Colonic mucosa (tissue), 4 donors: ENCODE measurements around the gene SNX5. TPM values are rescaled to one million over a fixed set of nuclear protein-coding genes. Genes with fewer than 3 reads are reported as not detected.

Experiments
- DNase-seq: peaks from one replicate; pipeline ENCODE4 v3.0.0-alpha.2; 2020
- H3K27ac ChIP-seq: fragments of 200-600 bp; one replicate; pipeline ENCODE4 v1.8.0; 2021
- H3K27me3 ChIP-seq: fragments of 200-600 bp; one replicate; pipeline ENCODE4 v1.8.0; 2021
- H3K36me3 ChIP-seq: fragments of 200-600 bp; one replicate; pipeline ENCODE4 v1.8.0; 2021
- H3K4me1 ChIP-seq: fragments of 200-600 bp; one replicate; pipeline ENCODE4 v1.8.0; 2021; ENCODE audit warnings: mild to moderate bottlenecking
- H3K4me3 ChIP-seq: fragments of 200-600 bp; one replicate; pipeline ENCODE4 v1.8.0; 2021
- H3K9ac ChIP-seq, 2 donors: one replicate each; pipeline ENCODE4 v1.7.0; 2013; ENCODE audit warnings: control low read depth in 2 of 2, low read depth in 2 of 2, low read length in 2 of 2
- H3K9me3 ChIP-seq: fragments of 200-600 bp; one replicate; pipeline ENCODE4 v1.8.0; 2021
- intact Hi-C: fragments of 100-400 bp; cut with DNase I; formaldehyde crosslinking; loops from one replicate; pipeline ENCODE4 v1.14.1; 2022
- total RNA-seq, 2 donors: library from RNA; stranded (reverse); fragmentation: NEBNext Ultra II Directional in 1 of 2; extraction: Animal tissue kit (Norgen Biotek cat#: 25700) in 1 of 2; gene quantifications; one replicate each; pipeline ENCODE4 v1.2.1, GENCODE V29; 2021
- TF ChIP-seq, protein P1 (sequence below): fragments of 200-600 bp; IDR thresholded peaks from one replicate; pipeline ENCODE4 v1.8.0; 2022; ENCODE audit warnings: antibody characterized with exemption, mild to moderate bottlenecking
- donor health status: healthy.
- donor health status: DM: no; HTN: no; CAD: no.
- donor health status: DM: no; HTN: no; CAD: no.

Gene SNX5
- total RNA-seq, 2 donors from 2014 or later: 116 to 119 TPM

GRCh38 chr20:17957505-17958363, 10.9 kb downstream of the SNX5 start:
- no peaks in the 10 kb centered on the region for H3K36me3 ChIP-seq
- no peaks in the 10 kb centered on the region for H3K27me3 ChIP-seq
- H3K9ac ChIP-seq: no peak overlapping the region
- H3K27ac ChIP-seq: peak overlapping the region; percentile 70
- no peak for DNase-seq
- TF ChIP-seq, protein P1, sequence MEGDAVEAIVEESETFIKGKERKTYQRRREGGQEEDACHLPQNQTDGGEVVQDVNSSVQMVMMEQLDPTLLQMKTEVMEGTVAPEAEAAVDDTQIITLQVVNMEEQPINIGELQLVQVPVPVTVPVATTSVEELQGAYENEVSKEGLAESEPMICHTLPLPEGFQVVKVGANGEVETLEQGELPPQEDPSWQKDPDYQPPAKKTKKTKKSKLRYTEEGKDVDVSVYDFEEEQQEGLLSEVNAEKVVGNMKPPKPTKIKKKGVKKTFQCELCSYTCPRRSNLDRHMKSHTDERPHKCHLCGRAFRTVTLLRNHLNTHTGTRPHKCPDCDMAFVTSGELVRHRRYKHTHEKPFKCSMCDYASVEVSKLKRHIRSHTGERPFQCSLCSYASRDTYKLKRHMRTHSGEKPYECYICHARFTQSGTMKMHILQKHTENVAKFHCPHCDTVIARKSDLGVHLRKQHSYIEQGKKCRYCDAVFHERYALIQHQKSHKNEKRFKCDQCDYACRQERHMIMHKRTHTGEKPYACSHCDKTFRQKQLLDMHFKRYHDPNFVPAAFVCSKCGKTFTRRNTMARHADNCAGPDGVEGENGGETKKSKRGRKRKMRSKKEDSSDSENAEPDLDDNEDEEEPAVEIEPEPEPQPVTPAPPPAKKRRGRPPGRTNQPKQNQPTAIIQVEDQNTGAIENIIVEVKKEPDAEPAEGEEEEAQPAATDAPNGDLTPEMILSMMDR: no peak
- intact Hi-C loops: no loop called here
- H3K4me3 ChIP-seq: no peak overlapping the region
- H3K9me3 ChIP-seq: no peaks in the 10 kb centered on the region
- peaks cover 17% of the 10 kb centered on the region for H3K4me1 ChIP-seq

GRCh38 chr20:17956099-17956685, 12.4 kb downstream of the SNX5 start:
- Histone ChIP-seq H3K4me3 (no peak overlapping the region), H3K27ac (no peak overlapping the region)

GRCh38 chr20:17955302-17955701, 13.3 kb downstream of the SNX5 start:
- TF ChIP-seq, protein P1: no peak
- no peaks in the 10 kb centered on the region for H3K27me3 ChIP-seq
- DNase-seq: no peak
- H3K27ac ChIP-seq: no peak overlapping the region
- intact Hi-C loops: no loop called here
- H3K9me3 ChIP-seq: no peaks in the 10 kb centered on the region
- H3K9ac ChIP-seq: no peak overlapping the region
- H3K36me3 ChIP-seq: peaks cover 14% of the 10 kb centered on the region
- peaks cover 12% of the 10 kb centered on the region for H3K4me1 ChIP-seq
- no peak overlapping the region for H3K4me3 ChIP-seq

More at GRCh38 chr20:17956099-17956685, 12.4 kb downstream of the SNX5 start:
- intact Hi-C loops: no loop called here
- TF ChIP-seq, protein P1: no peak
- no peak overlapping the region for H3K9ac ChIP-seq
- peaks cover 5% of the 10 kb centered on the region for H3K36me3 ChIP-seq
- DNase-seq: no peak
- peaks cover 16% of the 10 kb centered on the region for H3K4me1 ChIP-seq
- H3K9me3 ChIP-seq: no peaks in the 10 kb centered on the region
- no peaks in the 10 kb centered on the region for H3K27me3 ChIP-seq

DNA sequence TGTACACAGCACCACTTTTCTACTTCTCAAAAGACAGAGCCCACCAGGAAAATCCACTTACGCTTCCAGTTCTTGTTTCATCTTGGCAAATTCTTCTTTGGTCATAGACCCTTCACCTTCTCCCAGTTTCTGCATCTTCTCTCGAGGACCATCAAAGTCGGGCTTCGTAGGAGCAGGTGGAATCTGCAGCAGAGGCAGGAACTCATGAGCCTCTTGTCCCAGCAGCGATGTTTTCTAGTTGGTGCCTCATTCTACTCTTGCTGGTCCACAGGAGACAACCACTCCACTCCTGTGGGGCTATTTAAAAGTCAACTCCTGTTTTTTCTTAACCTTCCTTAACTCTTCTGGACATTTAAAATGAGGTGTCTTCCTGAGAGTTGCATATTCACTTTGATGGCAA, 14.7 kb downstream of the SNX5 start:
- H3K27ac ChIP-seq: no peak overlapping the region
- intact Hi-C loops: no loop called here
- no peak for DNase-seq
- no peaks in the 10 kb centered on the region for H3K27me3 ChIP-seq
- H3K36me3 ChIP-seq: peaks cover 14% of the 10 kb centered on the region
- peaks cover 3% of the 10 kb centered on the region for H3K4me1 ChIP-seq
- TF ChIP-seq, protein P1: no peak
- no peak overlapping the region for H3K9ac ChIP-seq
- H3K9me3 ChIP-seq: no peaks in the 10 kb centered on the region
- no peak overlapping the region for H3K4me3 ChIP-seq

DNA sequence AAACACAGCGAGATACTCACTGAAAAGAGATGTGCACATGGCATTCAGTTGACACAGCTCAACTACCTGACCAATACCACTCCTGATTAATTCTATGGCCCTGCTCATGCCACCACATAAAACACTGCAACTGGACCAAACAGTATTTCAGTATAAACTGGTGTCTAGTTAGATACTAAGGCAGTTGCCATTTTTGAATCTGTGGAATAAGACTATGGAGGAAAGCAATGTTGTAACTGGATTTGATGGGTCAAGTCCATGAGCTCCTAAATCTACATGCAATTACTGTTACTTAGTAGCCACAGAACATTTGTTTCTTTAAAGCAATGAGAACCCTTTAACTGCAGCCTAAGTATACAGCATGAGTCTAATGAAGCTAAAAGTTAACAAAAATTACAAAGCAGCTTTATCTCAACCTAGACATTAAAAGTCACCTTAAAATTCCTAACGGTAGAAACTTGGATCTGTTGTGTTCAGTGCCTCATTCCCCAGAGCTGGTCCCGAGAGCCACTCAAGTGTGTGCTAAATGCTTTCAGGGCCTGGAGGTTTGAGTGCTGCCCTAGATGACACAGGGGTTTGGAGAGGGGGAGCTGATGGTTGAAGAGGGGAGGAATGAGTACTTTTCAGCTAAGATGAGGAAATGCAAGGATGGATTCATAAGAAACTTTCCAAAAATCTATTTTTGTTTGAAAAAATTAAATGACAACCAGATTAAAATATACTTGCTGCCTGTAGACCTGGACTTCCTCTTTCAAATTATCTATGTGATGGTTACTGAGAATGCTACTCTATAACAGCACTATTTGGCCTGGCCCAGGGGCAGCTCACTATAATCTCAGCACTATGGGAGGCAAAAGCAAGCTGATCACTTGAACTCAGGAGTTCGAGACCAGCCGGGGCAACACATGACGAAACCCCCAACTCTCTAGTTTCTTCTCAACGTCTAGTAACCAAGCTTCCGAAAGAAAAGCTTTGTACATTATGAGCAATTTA, 15.6 kb downstream of the SNX5 start:
- Histone ChIP-seq H3K27me3 (no peaks in the 10 kb centered on the region), H3K36me3 (peaks cover 20% of the 10 kb centered on the region), H3K4me1 (no peaks in the 10 kb centered on the region), H3K27ac (no peak overlapping the region), H3K4me3 (no peak overlapping the region), H3K9me3 (no peaks in the 10 kb centered on the region), H3K9ac (no peak overlapping the region)
- no peak for DNase-seq
- intact Hi-C loops: no loop called here
- TF ChIP-seq, protein P1: no peak
